HepG2 (cell line): ENCODE results near the gene HSPA1A. TPM values are rescaled to one million over a fixed set of nuclear protein-coding genes. Genes with fewer than 3 reads are reported as not detected.

Experiments used
- AGO2 ChIP-seq: fragments of 200-400 bp; formaldehyde crosslinking; optimal IDR thresholded peaks from 2 replicates; pipeline ENCODE3; 2017; ENCODE audit warnings: mild to moderate bottlenecking, low read depth, low read length, moderate library complexity
- ESRRA ChIP-seq: sonication (generic); formaldehyde crosslinking; IDR thresholded peaks from 2 replicates; pipeline ENCODE4 v1.5.1; 2020; ENCODE audit warnings: mild to moderate bottlenecking, low read depth, missing genetic modification reagents
- HES4 ChIP-seq: sonication (generic); formaldehyde crosslinking; IDR thresholded peaks from 2 replicates; pipeline ENCODE4 v1.9.0; 2021; ENCODE audit warnings: mild to moderate bottlenecking, missing genetic modification reagents, borderline replicate concordance
- HNF4G ChIP-seq, 2 experiments: sonication (generic) in 1 of 2; formaldehyde crosslinking in 1 of 2; IDR thresholded peaks; 2 replicates each; pipeline versions ENCODE4 v1.4.0 to v1.6.1; 2011 to 2020; ENCODE audit warnings: borderline replicate concordance in 2 of 2, low read depth in 2 of 2, mild to moderate bottlenecking in 2 of 2, low read length in 1 of 2, missing genetic modification reagents in 1 of 2, moderate library complexity in 1 of 2
- MTA1 ChIP-seq: sonication (generic); formaldehyde crosslinking; IDR thresholded peaks from 2 replicates; pipeline ENCODE4 v1.4.0; 2020; ENCODE audit warnings: missing genetic modification reagents, mild to moderate bottlenecking, borderline replicate concordance
- PAF1 ChIP-seq: IDR thresholded peaks from 2 replicates; pipeline ENCODE4 v1.6.1; 2016; ENCODE audit warnings: missing genetic modification reagents, missing compliant biosample characterization
- RARG ChIP-seq: sonication (generic); formaldehyde crosslinking; IDR thresholded peaks from 2 replicates; pipeline ENCODE4 v1.4.0; 2020; ENCODE audit warnings: low read depth, mild to moderate bottlenecking, missing genetic modification reagents
- SAP130 ChIP-seq: IDR thresholded peaks from 2 replicates; pipeline ENCODE4 v1.6.1; 2016; ENCODE audit warnings: low read depth
- SOX13 ChIP-seq, 3 experiments: fragments of 450-650 bp in 1 of 3; sonication (generic) in 1 of 3; formaldehyde crosslinking in 1 of 3; IDR thresholded peaks in 2 of 3; conservative IDR thresholded peaks in 1 of 3; 2 replicates each; pipeline versions ENCODE4 v1.5.0 to v1.6.1; 2016 to 2020; ENCODE audit warnings: antibody characterized with exemption in 1 of 3, mild to moderate bottlenecking in 1 of 3, missing compliant biosample characterization in 1 of 3, missing genetic modification reagents in 1 of 3, moderate library complexity in 1 of 3
- SPEN ChIP-seq: sonication (generic); formaldehyde crosslinking; IDR thresholded peaks from 2 replicates; pipeline ENCODE4 v1.5.1; 2020; ENCODE audit warnings: low read depth, mild to moderate bottlenecking, missing genetic modification reagents
- ZBTB7B ChIP-seq: sonication (generic); formaldehyde crosslinking; IDR thresholded peaks from 2 replicates; pipeline ENCODE4 v1.4.0; 2020; ENCODE audit warnings: missing genetic modification reagents
- ZMYM4 ChIP-seq: sonication (generic); formaldehyde crosslinking; IDR thresholded peaks from 2 replicates; pipeline ENCODE4 v1.8.1; 2023; ENCODE audit warnings: mild to moderate bottlenecking, missing genetic modification reagents
- ZNF33B ChIP-seq: sonication (generic); formaldehyde crosslinking; IDR thresholded peaks from 2 replicates; pipeline ENCODE4 v1.5.1; 2020; ENCODE audit warnings: mild to moderate bottlenecking, missing genetic modification reagents
- ZNF556 ChIP-seq: sonication (generic); formaldehyde crosslinking; IDR thresholded peaks from 2 replicates; pipeline ENCODE4 v1.4.0; 2020; ENCODE audit warnings: mild to moderate bottlenecking, missing genetic modification reagents, borderline replicate concordance
- ZNF614 ChIP-seq: IDR thresholded peaks from 2 replicates; pipeline ENCODE4 v1.6.1; 2018; ENCODE audit warnings: missing biosample characterization, missing genetic modification reagents, inconsistent platforms, borderline replicate concordance
- ZNF644 ChIP-seq: IDR thresholded peaks from 2 replicates; pipeline ENCODE4 v1.6.1; 2016; ENCODE audit warnings: low read depth
- polyA plus RNA-seq, 8 experiments: library from polyadenylated mRNA; depleted of rRNA in 3 of 8; stranded (reverse) in 7 of 8; unstranded in 1 of 8; fragments of >200 nt; fragmentation: Illumina TruSeq in 4 of 8; extraction: Trizol in 4 of 8; gene quantifications; 2 replicates each; pipeline versions ENCODE4 v1.2.1 to v1.2.3, GENCODE V29; 2011 to 2016; ENCODE audit warnings: low read depth in 4 of 8, missing spikeins in 1 of 8, mixed read lengths in 1 of 8; ENCODE audit not compliant: insufficient read depth in 1 of 8
- total RNA-seq, 5 experiments: library from RNA; depleted of rRNA; stranded (reverse); fragments of >200 nt; fragmentation: Illumina TruSeq; extraction: Trizol; gene quantifications; 2 replicates each; pipeline ENCODE4 v1.2.3, GENCODE V29; 2016; ENCODE audit warnings: low read depth in 1 of 5
- TF ChIP-seq, protein P1 (sequence below): sonication (generic); IDR thresholded peaks from 2 replicates; pipeline ENCODE4 v1.6.1; 2016; ENCODE audit warnings: low read depth, borderline replicate concordance
- TF ChIP-seq, protein P2 (sequence below): sonication (generic); formaldehyde crosslinking; IDR thresholded peaks from 2 replicates; pipeline ENCODE4 v1.4.0; 2020; ENCODE audit warnings: mild to moderate bottlenecking, missing genetic modification reagents, borderline replicate concordance
- TF ChIP-seq, protein P3 (sequence below): sonication (generic); formaldehyde crosslinking; IDR thresholded peaks from 2 replicates; pipeline ENCODE4 v1.5.1; 2020; ENCODE audit warnings: mild to moderate bottlenecking, moderate library complexity, missing genetic modification reagents

HSPA1A gene
- total and polyA plus RNA-seq, 2 of the 13 experiments (the other 11 are each of a cell fraction or from before 2014, with no cell fraction given): 44.5 to 85.0 TPM

DNA sequence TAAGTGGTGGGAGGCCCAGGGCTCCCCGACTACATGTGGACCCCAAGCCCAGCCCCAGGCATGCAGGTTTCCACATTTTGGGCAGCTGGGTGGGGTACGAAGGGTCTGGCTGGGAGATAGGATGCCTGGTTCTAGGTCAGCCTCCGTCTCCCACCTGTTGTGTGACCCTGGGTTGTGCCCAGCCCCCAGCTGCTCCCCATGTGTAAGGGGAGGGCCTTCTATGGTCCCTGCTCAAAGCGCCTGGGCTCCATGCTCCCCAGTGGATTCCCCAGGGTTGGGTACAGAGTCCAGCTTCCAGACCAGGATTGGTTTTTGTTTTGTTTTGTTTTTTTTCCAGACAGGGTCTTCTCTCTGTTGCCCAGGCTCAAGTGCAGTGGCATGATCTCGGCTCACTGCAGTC, 37.1 kb upstream of the HSPA1A start (continued):
- TF ChIP-seq SOX13 (IDR thresholded peaks at IDR 0.05) (no peak), SOX13 (CRISPR knock-in tag; conservative IDR thresholded peaks at IDR 0.05 in 1 of 2, IDR thresholded peaks at IDR 0.05 in 1 of 2) (peak in 1 of 2 experiments; percentile 31; a peak in 1 of 4 replicates), ZNF33B (CRISPR knock-in tag) (0 out of 2 replicates have a peak, but pooled peaks have one; percentile 37), ZBTB7B (peak; percentile 56; the same call in 1 of the 2 replicates), ZNF614 (CRISPR knock-in tag) (0 out of 2 replicates have a peak, but pooled peaks have one; percentile 31), PAF1 (CRISPR knock-in tag) (no peak), ZNF556 (peak; percentile 46; the same call in 1 of the 2 replicates), HES4 (CRISPR knock-in tag) (no peak), MTA1 (CRISPR knock-in tag) (no peak), RARG (CRISPR knock-in tag) (0 out of 2 replicates have a peak, but pooled peaks have one; percentile 37), ZNF644 (CRISPR knock-in tag) (peak; percentile 91), SAP130 (peak; percentile 64), SPEN (CRISPR knock-in tag) (peak; percentile 45; the same call in 1 of the 2 replicates), AGO2 (peak; percentile 50), ZMYM4 (CRISPR knock-in tag) (peak; percentile 22; the same call in 1 of the 2 replicates), ESRRA (no peak), HNF4G (IDR thresholded peaks at IDR 0.05; ENCODE audit: borderline replicate concordance, low read depth, low read length) (peak; percentile 50), HNF4G (CRISPR knock-in tag; IDR thresholded peaks at IDR 0.05; ENCODE audit: borderline replicate concordance, low read depth) (no peak)
- TF ChIP-seq, protein P1, sequence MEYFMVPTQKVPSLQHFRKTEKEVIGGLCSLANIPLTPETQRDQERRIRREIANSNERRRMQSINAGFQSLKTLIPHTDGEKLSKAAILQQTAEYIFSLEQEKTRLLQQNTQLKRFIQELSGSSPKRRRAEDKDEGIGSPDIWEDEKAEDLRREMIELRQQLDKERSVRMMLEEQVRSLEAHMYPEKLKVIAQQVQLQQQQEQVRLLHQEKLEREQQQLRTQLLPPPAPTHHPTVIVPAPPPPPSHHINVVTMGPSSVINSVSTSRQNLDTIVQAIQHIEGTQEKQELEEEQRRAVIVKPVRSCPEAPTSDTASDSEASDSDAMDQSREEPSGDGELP: peak; percentile 72; the same call in 1 of the 2 replicates
- TF ChIP-seq, protein P2, sequence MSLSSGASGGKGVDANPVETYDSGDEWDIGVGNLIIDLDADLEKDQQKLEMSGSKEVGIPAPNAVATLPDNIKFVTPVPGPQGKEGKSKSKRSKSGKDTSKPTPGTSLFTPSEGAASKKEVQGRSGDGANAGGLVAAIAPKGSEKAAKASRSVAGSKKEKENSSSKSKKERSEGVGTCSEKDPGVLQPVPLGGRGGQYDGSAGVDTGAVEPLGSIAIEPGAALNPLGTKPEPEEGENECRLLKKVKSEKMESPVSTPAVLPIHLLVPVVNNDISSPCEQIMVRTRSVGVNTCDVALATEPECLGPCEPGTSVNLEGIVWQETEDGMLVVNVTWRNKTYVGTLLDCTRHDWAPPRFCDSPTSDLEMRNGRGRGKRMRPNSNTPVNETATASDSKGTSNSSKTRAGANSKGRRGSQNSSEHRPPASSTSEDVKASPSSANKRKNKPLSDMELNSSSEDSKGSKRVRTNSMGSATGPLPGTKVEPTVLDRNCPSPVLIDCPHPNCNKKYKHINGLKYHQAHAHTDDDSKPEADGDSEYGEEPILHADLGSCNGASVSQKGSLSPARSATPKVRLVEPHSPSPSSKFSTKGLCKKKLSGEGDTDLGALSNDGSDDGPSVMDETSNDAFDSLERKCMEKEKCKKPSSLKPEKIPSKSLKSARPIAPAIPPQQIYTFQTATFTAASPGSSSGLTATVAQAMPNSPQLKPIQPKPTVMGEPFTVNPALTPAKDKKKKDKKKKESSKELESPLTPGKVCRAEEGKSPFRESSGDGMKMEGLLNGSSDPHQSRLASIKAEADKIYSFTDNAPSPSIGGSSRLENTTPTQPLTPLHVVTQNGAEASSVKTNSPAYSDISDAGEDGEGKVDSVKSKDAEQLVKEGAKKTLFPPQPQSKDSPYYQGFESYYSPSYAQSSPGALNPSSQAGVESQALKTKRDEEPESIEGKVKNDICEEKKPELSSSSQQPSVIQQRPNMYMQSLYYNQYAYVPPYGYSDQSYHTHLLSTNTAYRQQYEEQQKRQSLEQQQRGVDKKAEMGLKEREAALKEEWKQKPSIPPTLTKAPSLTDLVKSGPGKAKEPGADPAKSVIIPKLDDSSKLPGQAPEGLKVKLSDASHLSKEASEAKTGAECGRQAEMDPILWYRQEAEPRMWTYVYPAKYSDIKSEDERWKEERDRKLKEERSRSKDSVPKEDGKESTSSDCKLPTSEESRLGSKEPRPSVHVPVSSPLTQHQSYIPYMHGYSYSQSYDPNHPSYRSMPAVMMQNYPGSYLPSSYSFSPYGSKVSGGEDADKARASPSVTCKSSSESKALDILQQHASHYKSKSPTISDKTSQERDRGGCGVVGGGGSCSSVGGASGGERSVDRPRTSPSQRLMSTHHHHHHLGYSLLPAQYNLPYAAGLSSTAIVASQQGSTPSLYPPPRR (CRISPR knock-in tag): no peak
- TF ChIP-seq, protein P3, sequence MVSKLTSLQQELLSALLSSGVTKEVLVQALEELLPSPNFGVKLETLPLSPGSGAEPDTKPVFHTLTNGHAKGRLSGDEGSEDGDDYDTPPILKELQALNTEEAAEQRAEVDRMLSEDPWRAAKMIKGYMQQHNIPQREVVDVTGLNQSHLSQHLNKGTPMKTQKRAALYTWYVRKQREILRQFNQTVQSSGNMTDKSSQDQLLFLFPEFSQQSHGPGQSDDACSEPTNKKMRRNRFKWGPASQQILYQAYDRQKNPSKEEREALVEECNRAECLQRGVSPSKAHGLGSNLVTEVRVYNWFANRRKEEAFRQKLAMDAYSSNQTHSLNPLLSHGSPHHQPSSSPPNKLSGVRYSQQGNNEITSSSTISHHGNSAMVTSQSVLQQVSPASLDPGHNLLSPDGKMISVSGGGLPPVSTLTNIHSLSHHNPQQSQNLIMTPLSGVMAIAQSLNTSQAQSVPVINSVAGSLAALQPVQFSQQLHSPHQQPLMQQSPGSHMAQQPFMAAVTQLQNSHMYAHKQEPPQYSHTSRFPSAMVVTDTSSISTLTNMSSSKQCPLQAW (CRISPR knock-in tag): 0 out of 2 replicates have a peak, but pooled peaks have one; percentile 26
